Esophagus muscularis mucosa (tissue), 4 donors: ENCODE data around the gene ADAMTSL1. TPM values are rescaled to one million over a fixed set of nuclear protein-coding genes. Genes with fewer than 3 reads are reported as not detected.

Experiments used
- DNase-seq: peaks from one replicate; pipeline ENCODE4 v3.0.0-alpha.2; 2017; ENCODE audit errors: extremely low spot score
- H3K27ac ChIP-seq, 4 donors: fragments of 200-600 bp; sonication (generic); replicated peaks in 1 of 4; 1 replicate in 3 of 4; 2 replicates in 1 of 4; pipeline ENCODE4 v1.5.1; 2016 to 2019; ENCODE audit warnings: mild to moderate bottlenecking in 1 of 4
- H3K27me3 ChIP-seq, 4 donors: fragments of 200-600 bp; sonication (generic); one replicate each; pipeline versions ENCODE4 v1.5.1 to v1.6.0; 2016 to 2019
- H3K36me3 ChIP-seq, 4 donors: fragments of 200-600 bp; sonication (generic); one replicate each; pipeline ENCODE4 v1.5.1; 2016 to 2019
- H3K4me1 ChIP-seq, 4 donors: fragments of 200-600 bp; sonication (generic); one replicate each; pipeline ENCODE4 v1.5.1; 2016 to 2019
- H3K4me3 ChIP-seq, 4 donors: fragments of 200-600 bp; sonication (generic); 1 replicate in 2 of 4; 2 replicates in 2 of 4; pipeline ENCODE4 v1.5.1; 2016 to 2019; ENCODE audit warnings: mild to moderate bottlenecking in 4 of 4, moderate library complexity in 1 of 4
- H3K9me3 ChIP-seq, 4 donors: fragments of 200-600 bp; sonication (generic); 1 replicate in 3 of 4; 2 replicates in 1 of 4; pipeline ENCODE4 v1.5.1; 2016 to 2019
- EP300 ChIP-seq: sonication (generic); formaldehyde crosslinking; IDR thresholded peaks from one replicate; pipeline ENCODE4 v1.6.1; 2017; ENCODE audit warnings: antibody characterized with exemption
- POLR2A ChIP-seq: fragments of 450-650 bp; IDR thresholded peaks from one replicate; pipeline ENCODE4 v1.6.1; 2017; ENCODE audit warnings: antibody characterized with exemption, moderate library complexity, mild to moderate bottlenecking, low read depth
- POLR2AphosphoS5 ChIP-seq, 2 donors: sonication (generic); formaldehyde crosslinking; IDR thresholded peaks; one replicate each; pipeline ENCODE4 v1.6.1; 2017; ENCODE audit warnings: antibody characterized with exemption in 2 of 2
- WGBS: methylation state at CpG from one replicate; pipeline ENCODE4 v1.1.5; 2018; 5-methylcytosine and 5-hydroxymethylcytosine counted together
- intact Hi-C: fragments of 100-400 bp; cut with DNase I; formaldehyde crosslinking; loops from one replicate; pipeline ENCODE4 v1.15.1; 2023
- total RNA-seq, 4 donors: library from RNA; depleted of rRNA; stranded (reverse); fragments of >200 nt; gene quantifications; one replicate each; pipeline versions ENCODE4 v1.1.0 to v1.2.1, GENCODE V29; 2016
- TF ChIP-seq, protein P1 (sequence below), 3 experiments: fragments of 200-600 bp in 2 of 3; fragments of 450-650 bp in 1 of 3; sonication (generic) in 2 of 3; IDR thresholded peaks; one replicate each; pipeline ENCODE4 v1.5.1; 2017 to 2019; ENCODE audit warnings: antibody characterized with exemption in 3 of 3, mild to moderate bottlenecking in 2 of 3, moderate library complexity in 1 of 3

Gene ADAMTSL1
- total RNA-seq, 4 donors from 2014 or later: 81.7 to 172 (median 145) TPM

DNA sequence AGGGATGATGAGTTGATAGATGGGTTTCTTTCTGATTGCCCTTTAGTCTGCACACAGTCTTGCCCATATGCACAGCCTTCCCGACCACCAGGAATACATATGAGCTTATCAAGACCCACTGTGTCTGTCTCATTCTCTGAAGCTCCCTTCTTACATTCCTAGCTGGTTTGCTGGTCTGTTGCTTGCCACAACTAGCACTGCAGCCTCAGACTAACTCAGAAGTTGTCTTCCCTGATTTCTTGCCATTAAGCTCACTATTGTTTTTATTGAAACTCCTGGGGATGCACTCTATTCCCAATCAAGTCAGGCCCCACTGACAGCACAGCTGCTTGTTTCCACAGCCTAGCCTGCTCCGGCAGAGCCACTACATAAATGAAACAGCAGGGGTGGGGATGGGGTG, 461.6 kb downstream of the ADAMTSL1 start:
- H3K27ac ChIP-seq: no peak overlapping the region
- intact Hi-C loops: no loop called here
- 68% methylated on average over 2 of the region's 2 CpGs for WGBS
- no peak overlapping the region for H3K4me3 ChIP-seq
- no peaks in the 10 kb centered on the region for H3K4me1 ChIP-seq
- H3K9me3 ChIP-seq: no peaks in the 10 kb centered on the region
- H3K36me3 ChIP-seq: no peaks in the 10 kb centered on the region
- DNase-seq: no peak
- no peak for TF ChIP-seq EP300
- TF ChIP-seq POLR2AphosphoS5 (IDR thresholded peaks at IDR 0.05): no peak
- no peak for TF ChIP-seq POLR2A
- TF ChIP-seq, protein P1, sequence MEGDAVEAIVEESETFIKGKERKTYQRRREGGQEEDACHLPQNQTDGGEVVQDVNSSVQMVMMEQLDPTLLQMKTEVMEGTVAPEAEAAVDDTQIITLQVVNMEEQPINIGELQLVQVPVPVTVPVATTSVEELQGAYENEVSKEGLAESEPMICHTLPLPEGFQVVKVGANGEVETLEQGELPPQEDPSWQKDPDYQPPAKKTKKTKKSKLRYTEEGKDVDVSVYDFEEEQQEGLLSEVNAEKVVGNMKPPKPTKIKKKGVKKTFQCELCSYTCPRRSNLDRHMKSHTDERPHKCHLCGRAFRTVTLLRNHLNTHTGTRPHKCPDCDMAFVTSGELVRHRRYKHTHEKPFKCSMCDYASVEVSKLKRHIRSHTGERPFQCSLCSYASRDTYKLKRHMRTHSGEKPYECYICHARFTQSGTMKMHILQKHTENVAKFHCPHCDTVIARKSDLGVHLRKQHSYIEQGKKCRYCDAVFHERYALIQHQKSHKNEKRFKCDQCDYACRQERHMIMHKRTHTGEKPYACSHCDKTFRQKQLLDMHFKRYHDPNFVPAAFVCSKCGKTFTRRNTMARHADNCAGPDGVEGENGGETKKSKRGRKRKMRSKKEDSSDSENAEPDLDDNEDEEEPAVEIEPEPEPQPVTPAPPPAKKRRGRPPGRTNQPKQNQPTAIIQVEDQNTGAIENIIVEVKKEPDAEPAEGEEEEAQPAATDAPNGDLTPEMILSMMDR (IDR thresholded peaks at IDR 0.05): no peak
- no peaks in the 10 kb centered on the region for H3K27me3 ChIP-seq

DNA sequence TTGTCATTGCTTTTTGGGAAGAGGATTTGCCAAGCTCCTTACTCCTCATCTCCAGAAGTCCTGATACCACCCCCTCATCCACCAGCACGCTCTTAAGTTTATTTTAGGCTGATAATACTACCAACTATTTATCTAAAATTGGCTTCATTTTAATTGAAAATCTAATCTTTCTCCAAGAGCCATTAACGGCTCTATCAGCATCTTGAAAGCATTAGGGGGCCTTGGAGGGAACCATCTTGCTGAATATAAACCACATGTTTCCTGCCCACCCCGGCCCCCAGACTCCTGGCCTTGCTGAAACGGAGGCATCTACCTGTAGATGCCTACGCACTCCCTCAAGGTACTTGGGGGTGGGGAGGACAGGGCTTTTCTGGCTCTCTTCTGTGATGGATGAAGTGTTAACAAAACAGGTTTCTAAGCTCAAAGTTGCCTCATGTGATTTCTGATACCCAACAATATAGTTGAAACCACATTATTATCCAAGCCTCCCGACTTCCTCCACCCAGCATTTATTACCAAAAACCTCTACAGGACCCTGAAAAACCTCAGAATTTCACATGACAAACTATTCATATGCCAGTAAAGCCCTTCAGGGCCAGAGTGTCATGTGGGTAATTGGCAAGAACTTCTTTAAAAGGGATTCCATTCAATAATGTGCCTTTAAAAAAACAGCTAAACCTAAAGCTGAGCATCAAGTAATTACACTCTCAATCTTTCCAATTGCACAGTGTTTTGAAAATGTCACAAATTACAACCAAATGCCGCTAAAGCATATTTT, 462.3 kb downstream of the ADAMTSL1 start:
- TF ChIP-seq EP300: no peak
- no peaks in the 10 kb centered on the region for H3K36me3 ChIP-seq
- no peaks in the 10 kb centered on the region for H3K9me3 ChIP-seq
- H3K27ac ChIP-seq: no peak overlapping the region
- H3K4me3 ChIP-seq: no peak overlapping the region
- 75% methylated on average over 7 of the region's 7 CpGs for WGBS
- no peaks in the 10 kb centered on the region for H3K27me3 ChIP-seq
- no peaks in the 10 kb centered on the region for H3K4me1 ChIP-seq
- intact Hi-C loops: no loop called here
- no peak for DNase-seq

DNA sequence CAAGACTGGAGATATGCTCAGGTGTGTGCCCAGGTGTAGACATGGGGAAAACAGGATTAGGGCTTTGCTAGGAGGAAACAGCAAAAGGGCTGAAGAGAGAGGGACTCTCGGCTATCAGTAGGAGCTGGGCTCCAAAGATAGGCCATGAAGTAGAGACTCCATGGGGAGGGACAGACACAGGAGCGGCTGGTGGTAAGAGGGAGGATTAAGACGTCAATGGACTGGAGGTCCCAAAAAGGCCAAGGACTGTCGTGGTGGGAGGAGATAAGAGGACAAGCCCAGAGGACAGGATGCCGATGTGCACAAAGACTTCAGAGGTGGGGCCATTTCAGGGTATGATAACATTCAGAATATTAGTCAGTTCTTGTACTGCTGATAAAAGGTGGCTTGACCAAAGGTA, 466.0 kb downstream of the ADAMTSL1 start:
- no peaks in the 10 kb centered on the region for H3K36me3 ChIP-seq
- no peak overlapping the region for H3K27ac ChIP-seq
- no peak overlapping the region for H3K4me3 ChIP-seq
- no peak for TF ChIP-seq EP300
- no peak for TF ChIP-seq POLR2AphosphoS5 (IDR thresholded peaks at IDR 0.05)
- TF ChIP-seq POLR2A: no peak
- TF ChIP-seq, protein P1 (IDR thresholded peaks at IDR 0.05): no peak
- H3K4me1 ChIP-seq: no peaks in the 10 kb centered on the region
- intact Hi-C loops: no loop called here
- no peak for DNase-seq
- no peaks in the 10 kb centered on the region for H3K9me3 ChIP-seq
- no peaks in the 10 kb centered on the region for H3K27me3 ChIP-seq
- WGBS: 89% methylated on average over 5 of the region's 5 CpGs

DNA sequence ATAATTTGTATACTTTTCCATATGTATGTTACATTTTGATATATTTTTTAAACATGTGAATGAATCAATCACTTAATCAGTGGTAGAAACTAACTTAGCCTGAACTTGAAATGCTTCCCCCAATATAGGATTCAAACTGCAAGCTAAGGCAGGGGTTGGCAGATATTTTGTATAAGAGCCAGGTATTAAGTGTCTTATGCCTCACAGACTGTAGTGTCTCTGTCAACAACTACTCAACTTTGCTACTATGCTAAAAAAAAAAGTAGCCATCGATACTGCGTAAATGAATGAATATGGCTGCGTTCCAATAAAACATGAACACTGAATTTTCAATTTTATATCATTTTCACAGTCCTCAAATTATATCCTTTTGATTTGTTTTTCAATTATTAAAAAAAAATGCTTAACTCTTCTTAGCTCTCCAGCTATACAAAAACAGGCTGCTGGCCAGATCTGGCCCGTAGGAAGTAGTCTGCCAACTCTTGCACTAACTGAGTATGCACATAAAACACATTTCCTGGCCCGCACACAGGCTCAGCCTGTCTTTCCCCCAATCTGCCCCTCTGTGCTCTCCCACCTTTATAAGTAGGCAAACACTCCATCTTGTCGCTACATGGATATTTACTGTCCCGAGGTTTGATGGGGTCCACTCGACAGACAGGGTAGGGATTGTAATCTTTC, 467.2 kb downstream of the ADAMTSL1 start:
- intact Hi-C loops: no loop called here

DNA sequence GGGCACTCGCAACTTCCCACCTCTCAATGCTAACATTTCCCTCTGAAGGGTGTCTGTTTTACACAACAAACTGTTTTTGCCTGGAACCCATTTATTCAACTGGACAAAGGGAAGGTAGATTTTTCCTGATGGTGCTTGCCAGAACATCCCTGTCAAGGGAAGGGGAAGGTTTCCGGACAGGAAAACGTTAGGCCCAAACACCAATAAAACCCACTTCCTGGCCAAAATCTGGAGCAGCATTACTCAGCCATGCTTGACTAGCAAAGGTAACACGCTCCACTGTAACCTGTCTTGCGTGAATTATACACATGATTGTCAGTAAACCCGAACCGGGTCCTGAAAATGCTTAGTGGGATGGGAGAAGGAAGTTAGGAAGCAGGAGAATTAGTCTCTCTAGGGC, 468.8 kb downstream of the ADAMTSL1 start:
- WGBS: 73% methylated on average over 7 of the region's 7 CpGs
- H3K4me1 ChIP-seq: no peaks in the 10 kb centered on the region
- no peak overlapping the region for H3K4me3 ChIP-seq
- H3K27me3 ChIP-seq: no peaks in the 10 kb centered on the region
- no peaks in the 10 kb centered on the region for H3K9me3 ChIP-seq
- no peak overlapping the region for H3K27ac ChIP-seq
- no peaks in the 10 kb centered on the region for H3K36me3 ChIP-seq
- intact Hi-C loops: no loop called here
- no peak for TF ChIP-seq POLR2AphosphoS5 (IDR thresholded peaks at IDR 0.05)
- no peak for TF ChIP-seq POLR2A
- no peak for TF ChIP-seq EP300
- TF ChIP-seq, protein P1 (IDR thresholded peaks at IDR 0.05): no peak
- DNase-seq: no peak

More for the DNA sequence above, 467.2 kb downstream of the ADAMTSL1 start:
- H3K27me3 ChIP-seq: no peaks in the 10 kb centered on the region
- H3K36me3 ChIP-seq: no peaks in the 10 kb centered on the region
- 91% methylated on average over 8 of the region's 8 CpGs for WGBS
- TF ChIP-seq EP300 (no peak), POLR2AphosphoS5 (IDR thresholded peaks at IDR 0.05) (no peak)
- no peak overlapping the region for H3K27ac ChIP-seq
- H3K4me3 ChIP-seq: no peak overlapping the region
- no peak for DNase-seq
- H3K9me3 ChIP-seq: no peaks in the 10 kb centered on the region
- no peaks in the 10 kb centered on the region for H3K4me1 ChIP-seq
